Heart left ventricle (tissue), 13 donors: ENCODE data around the gene LRRN4.

Experiments
- POLR2A ChIP-seq, 2 donors: fragments of 450-650 bp; IDR thresholded peaks; one replicate each; pipeline ENCODE4 v1.6.1; 2017; ENCODE audit warnings: antibody characterized with exemption in 2 of 2, mild to moderate bottlenecking in 2 of 2, moderate library complexity in 2 of 2
- TF ChIP-seq, protein P1 (sequence below), 12 donors: fragments of 200-600 bp; sonication (generic) in 4 of 12; IDR thresholded peaks; one replicate each; pipeline versions ENCODE4 v1.5.0 to v1.8.0; 2018 to 2022; ENCODE audit warnings: antibody characterized with exemption in 12 of 12, mild to moderate bottlenecking in 5 of 12
- donor health status: ischemic (EF 13 %, LVEDD 7.1; RV severe dilation, severe dysfunction).
- donor health status: DM: no; HTN: yes; CAD: no.
- donor health status: DM: no; HTN: no; CAD: no.
- donor health status: ischemic (EF 25% LVEDD 6.9; RV normal size, moderate dysfunction).
- donor health status: ischemic (EF 25% LVEDD 5.7; RV mildly dilated, moderate dysfunction).
- donor health status: ischemic (EF 35%, LVEDD 5.7; RV mildly dilated, moderate dysfunction).
- donor health status: nonischemic (EF 11% LVEDD 7.7; RV severe dilation, severe dysfunction).
- donor health status: DM: yes; HTN: yes; CAD: no.
- donor health status: PGD.
- donor health status: ischemic (EF 29% LVEDD 5.4; RV normal size, mild dysfunction).
- donor health status: nonischemic (EF 23%, LVEDD 6.1; RV moderate dilation, normal function).

DNA sequence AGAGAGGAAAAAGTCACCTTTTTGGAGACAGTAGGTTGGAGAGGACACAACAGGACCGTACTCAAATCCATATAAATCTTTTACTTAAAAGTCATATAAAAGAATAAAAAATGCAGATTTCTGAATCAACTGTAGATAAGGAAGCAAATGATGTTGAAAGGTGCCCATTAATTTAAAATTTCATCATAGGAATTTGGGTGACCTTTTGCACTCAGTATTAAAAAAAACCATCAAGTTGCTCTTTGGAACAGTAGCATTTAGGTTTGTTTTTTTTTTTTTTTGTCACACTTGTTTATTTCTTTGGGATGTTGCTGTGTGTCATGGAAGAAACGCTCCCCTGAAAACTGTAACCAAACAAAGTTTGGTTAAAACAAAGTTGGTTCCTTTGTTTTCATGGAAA lies 20.9 kb upstream of the LRRN4 start:
- no peak for TF ChIP-seq POLR2A (IDR thresholded peaks at IDR 0.05)
- TF ChIP-seq, protein P1, sequence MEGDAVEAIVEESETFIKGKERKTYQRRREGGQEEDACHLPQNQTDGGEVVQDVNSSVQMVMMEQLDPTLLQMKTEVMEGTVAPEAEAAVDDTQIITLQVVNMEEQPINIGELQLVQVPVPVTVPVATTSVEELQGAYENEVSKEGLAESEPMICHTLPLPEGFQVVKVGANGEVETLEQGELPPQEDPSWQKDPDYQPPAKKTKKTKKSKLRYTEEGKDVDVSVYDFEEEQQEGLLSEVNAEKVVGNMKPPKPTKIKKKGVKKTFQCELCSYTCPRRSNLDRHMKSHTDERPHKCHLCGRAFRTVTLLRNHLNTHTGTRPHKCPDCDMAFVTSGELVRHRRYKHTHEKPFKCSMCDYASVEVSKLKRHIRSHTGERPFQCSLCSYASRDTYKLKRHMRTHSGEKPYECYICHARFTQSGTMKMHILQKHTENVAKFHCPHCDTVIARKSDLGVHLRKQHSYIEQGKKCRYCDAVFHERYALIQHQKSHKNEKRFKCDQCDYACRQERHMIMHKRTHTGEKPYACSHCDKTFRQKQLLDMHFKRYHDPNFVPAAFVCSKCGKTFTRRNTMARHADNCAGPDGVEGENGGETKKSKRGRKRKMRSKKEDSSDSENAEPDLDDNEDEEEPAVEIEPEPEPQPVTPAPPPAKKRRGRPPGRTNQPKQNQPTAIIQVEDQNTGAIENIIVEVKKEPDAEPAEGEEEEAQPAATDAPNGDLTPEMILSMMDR (IDR thresholded peaks at IDR 0.05) = no peak
